ENCODE data around the gene HMGCS2. TPM values are rescaled to one million over a fixed set of nuclear protein-coding genes. Genes with fewer than 3 reads are reported as not detected.

The HMGCS2 gene
- not detected for total RNA-seq
- total RNA-seq, result 0 reads per million in 2 donors

DNA sequence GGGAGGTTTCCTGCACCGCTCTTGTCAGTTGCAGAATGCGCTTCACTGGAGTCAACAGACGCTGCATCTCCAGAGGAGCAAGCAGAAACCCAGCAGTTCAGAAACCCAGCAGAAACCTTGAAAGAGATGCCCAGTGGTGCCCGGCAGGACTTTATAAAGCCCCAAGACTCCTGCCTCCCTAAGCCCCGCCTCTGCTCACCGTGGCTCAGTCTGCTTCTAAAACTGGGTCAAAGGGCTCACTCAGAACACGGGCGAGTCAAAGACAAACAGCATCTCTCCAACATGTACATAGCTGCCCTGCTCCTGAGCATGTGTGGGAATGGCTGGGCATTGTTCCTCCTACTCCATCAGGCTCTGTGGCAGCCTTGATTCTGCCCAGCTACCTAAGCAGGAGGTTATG is at the start of gene HMGCS2:
HMGCS2 (minus strand) TSS at position 128 of the 400 bp plus-strand sequence; CDS start at position 67, 61 bp downstream.
- DNase-seq (no peak), ATAC-seq (no peak)
- peaks cover 30% of the 10 kb centered on the region for H3K27me3 Mint-ChIP-seq
- H3K4me3 Mint-ChIP-seq, result no peak within 1 kb of the TSS
- no peaks in the 10 kb centered on the region for H3K9me3 ChIP-seq (ENCODE audit: control insufficient read depth, low read length, poor library complexity, severe bottlenecking)
- H3K4me1 Mint-ChIP-seq, result no peaks in the 10 kb centered on the region
- no peaks in the 10 kb centered on the region for H3K36me3 Mint-ChIP-seq (ENCODE audit: low read depth)
- H3K27ac Mint-ChIP-seq, result no peak within 1 kb of the TSS

DNA sequence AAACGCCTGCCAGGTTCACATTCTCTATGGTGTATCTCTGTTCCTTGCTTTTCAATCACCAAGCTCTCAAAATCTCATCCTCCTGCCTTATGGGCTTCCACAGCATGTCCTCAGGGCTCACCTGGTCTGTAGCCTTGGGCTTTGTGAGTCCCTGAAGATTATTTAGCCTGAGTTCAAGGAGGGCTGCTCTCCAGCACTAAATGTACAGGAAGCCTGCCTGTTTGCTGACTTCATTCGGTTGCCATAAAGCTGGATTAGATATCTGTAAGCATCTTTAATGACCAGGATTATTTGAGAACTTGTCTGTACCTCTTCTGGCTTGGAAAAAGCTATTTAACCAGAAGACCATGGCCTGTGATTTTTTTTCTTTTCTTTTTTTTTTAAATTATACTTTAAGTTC is 49.5 kb upstream of the HMGCS2 start:
- H3K4me3 Mint-ChIP-seq, result no peak overlapping the region
- ATAC-seq (no peak), DNase-seq (no peak)
- H3K4me1 Mint-ChIP-seq, result peaks cover 3% of the 10 kb centered on the region
- H3K27me3 Mint-ChIP-seq, result peaks cover 46% of the 10 kb centered on the region
- H3K27ac Mint-ChIP-seq, result no peak overlapping the region
- H3K9me3 ChIP-seq (ENCODE audit: control insufficient read depth, low read length, poor library complexity, severe bottlenecking), result no peaks in the 10 kb centered on the region
- H3K36me3 Mint-ChIP-seq (ENCODE audit: low read depth), result no peaks in the 10 kb centered on the region

DNA sequence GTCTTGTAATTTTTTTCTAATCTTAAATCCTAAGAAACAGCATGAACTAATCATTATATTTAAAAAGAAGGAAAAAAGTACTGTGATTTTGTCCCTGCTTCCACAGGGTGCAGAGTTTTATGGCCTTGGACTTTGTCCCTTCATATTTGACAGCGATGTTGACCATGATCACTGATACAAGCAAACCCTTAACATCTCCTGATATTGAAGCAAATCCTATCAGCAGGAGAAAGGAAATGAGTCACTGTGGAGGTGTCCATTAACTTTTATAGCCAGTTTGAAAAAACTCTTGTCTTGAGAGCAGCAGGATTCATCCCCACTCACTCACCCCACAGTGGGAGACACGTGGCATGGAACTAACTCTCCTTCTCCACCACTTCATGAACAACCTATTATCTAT is 47.7 kb upstream of the HMGCS2 start:
- DNase-seq, result no peak
- no peaks in the 10 kb centered on the region for H3K36me3 Mint-ChIP-seq (ENCODE audit: low read depth)
- H3K4me1 Mint-ChIP-seq, result peaks cover 3% of the 10 kb centered on the region
- peaks cover 36% of the 10 kb centered on the region for H3K27me3 Mint-ChIP-seq
- no peak overlapping the region for H3K4me3 Mint-ChIP-seq
- no peak for ATAC-seq
- H3K27ac Mint-ChIP-seq, result no peak overlapping the region
- H3K9me3 ChIP-seq (ENCODE audit: control insufficient read depth, low read length, poor library complexity, severe bottlenecking), result no peaks in the 10 kb centered on the region

DNA sequence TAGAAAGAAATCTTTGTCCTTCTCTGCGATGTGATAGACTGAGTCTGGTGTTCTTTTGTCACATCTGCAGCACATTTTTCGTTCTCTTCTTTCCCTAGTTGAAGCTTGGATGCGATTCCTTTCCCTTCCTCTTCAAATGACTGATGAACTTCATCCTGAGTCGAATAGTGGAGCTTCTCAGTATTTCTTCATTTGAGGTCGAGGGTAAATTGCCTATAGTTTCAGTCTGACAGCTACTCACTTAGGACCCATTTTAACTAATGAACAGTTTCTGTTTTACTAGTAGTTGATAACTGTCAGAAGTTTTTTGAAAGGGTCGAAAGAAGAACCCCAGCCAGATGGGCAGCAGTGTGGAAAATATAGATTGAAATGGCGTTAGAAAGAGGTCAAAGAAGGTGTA is 47.2 kb upstream of the HMGCS2 start:
- peaks cover 3% of the 10 kb centered on the region for H3K4me1 Mint-ChIP-seq
- no peak for ATAC-seq
- H3K4me3 Mint-ChIP-seq, result no peak overlapping the region

DNA sequence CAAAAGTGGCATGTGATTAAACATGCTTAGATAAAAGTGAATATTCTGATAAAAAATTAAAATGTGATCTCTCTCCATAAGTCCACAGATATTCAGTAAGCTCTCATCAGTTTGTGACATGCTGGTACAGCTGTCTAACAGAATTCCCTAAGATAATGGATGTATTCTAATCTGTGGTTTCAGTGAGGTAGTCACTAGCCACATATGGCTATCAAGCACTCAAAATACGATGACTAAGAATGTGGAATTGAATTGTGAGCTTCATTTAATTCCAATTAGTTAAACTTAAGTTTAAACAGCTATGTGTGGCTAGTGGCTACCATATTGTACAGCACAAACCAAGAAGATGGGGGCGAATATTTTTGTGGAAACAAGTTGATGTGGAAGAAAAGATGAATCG is 46.7 kb upstream of the HMGCS2 start:
- ATAC-seq (no peak), DNase-seq (no peak)
- H3K27me3 Mint-ChIP-seq, result peaks cover 34% of the 10 kb centered on the region
- no peaks in the 10 kb centered on the region for H3K36me3 Mint-ChIP-seq (ENCODE audit: low read depth)
- peaks cover 3% of the 10 kb centered on the region for H3K4me1 Mint-ChIP-seq
- H3K9me3 ChIP-seq (ENCODE audit: control insufficient read depth, low read length, poor library complexity, severe bottlenecking), result no peaks in the 10 kb centered on the region
- no peak overlapping the region for H3K4me3 Mint-ChIP-seq
- H3K27ac Mint-ChIP-seq, result no peak overlapping the region

More for the DNA sequence above, 47.2 kb upstream of the HMGCS2 start:
- Mint-ChIP-seq H3K27me3 (peaks cover 34% of the 10 kb centered on the region), H3K36me3 (ENCODE audit: low read depth) (no peaks in the 10 kb centered on the region), H3K27ac (no peak overlapping the region)
- no peak for DNase-seq
- no peaks in the 10 kb centered on the region for H3K9me3 ChIP-seq (ENCODE audit: control insufficient read depth, low read length, poor library complexity, severe bottlenecking)

DNA sequence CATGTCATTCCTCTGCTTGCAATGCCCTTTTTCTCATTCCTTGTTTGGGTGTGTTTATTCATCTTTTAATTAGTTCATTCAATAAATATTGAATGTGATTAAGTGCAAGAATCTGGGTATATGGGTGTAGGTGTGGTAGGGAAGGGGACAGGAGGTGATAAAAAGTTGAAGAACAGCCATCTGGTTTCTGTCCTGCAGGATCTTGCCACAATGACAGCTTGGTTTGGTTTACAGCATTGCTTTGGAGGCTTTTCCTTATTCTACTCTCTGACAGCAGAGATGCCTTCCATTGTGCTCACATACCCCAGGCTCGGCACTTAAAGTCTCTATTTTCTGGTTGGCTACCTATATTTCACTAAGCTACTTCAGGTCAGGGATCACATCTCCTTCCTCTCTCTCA is 45.6 kb upstream of the HMGCS2 start:
- H3K9me3 ChIP-seq (ENCODE audit: control insufficient read depth, low read length, poor library complexity, severe bottlenecking), result no peaks in the 10 kb centered on the region
- no peak overlapping the region for H3K4me3 Mint-ChIP-seq
- no peak overlapping the region for H3K27ac Mint-ChIP-seq
- H3K27me3 Mint-ChIP-seq, result peaks cover 35% of the 10 kb centered on the region
- DNase-seq, result no peak
- no peak for ATAC-seq
- no peaks in the 10 kb centered on the region for H3K36me3 Mint-ChIP-seq (ENCODE audit: low read depth)
- peaks cover 3% of the 10 kb centered on the region for H3K4me1 Mint-ChIP-seq

DNA sequence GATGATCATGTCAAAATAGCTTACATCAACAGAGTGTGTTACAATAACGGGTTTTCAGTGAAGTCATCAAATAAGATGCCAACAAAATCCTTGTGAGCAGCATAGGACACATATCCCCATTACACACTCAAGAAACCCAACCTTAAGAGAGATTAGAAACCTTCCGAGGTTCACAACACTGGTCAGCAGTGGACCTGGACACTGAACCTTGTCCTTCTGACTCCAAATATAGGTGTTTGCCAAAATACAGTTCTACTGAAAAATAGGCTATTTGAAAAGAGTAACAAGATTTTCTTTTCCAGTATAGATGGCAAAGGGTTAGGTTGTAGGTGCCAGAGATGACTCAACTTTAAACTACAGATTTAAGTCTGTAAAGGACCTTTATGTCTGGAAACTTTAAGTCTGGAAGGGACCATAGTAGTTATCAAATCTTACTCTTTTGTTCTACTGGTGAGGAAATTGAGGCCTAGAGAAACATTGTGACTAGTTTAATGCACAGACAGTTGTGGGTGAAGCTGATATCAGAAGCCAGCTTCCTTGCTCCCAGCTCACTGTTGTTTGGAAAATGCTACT is 43.4 kb upstream of the HMGCS2 start:
- Mint-ChIP-seq H3K27me3 (peaks cover 56% of the 10 kb centered on the region), H3K4me1 (peaks cover 7% of the 10 kb centered on the region), H3K36me3 (ENCODE audit: low read depth) (no peaks in the 10 kb centered on the region), H3K27ac (no peak overlapping the region), H3K4me3 (no peak overlapping the region)
- no peaks in the 10 kb centered on the region for H3K9me3 ChIP-seq (ENCODE audit: control insufficient read depth, low read length, poor library complexity, severe bottlenecking)
- no peak for DNase-seq
- no peak for ATAC-seq

DNA sequence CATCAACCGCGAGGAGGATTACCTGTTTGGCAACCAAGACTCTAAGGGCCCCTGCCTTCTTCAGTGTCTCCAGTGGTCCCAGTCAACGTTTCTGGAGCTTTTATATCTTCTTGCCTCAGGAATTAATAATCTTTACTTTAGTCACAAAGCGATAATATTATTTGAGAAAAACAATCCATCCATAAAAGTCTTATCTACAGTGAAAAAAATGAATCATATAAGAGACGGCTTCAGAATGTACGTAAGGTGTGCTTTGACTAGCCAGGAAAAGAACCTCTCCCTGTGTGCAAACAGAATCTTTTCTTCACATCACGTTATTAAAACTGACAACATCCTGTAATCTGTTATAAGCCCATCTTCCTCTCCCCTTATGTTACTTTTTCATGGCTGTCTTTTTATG is 42.7 kb upstream of the HMGCS2 start, which contains the start of gene REG4:
REG4 (minus strand) TSS at position 74 of the 400 bp plus-strand sequence. CDS start 2,691 bp downstream, outside the sequence.
- no peak for DNase-seq
- peaks cover 58% of the 10 kb centered on the region for H3K27me3 Mint-ChIP-seq

DNA sequence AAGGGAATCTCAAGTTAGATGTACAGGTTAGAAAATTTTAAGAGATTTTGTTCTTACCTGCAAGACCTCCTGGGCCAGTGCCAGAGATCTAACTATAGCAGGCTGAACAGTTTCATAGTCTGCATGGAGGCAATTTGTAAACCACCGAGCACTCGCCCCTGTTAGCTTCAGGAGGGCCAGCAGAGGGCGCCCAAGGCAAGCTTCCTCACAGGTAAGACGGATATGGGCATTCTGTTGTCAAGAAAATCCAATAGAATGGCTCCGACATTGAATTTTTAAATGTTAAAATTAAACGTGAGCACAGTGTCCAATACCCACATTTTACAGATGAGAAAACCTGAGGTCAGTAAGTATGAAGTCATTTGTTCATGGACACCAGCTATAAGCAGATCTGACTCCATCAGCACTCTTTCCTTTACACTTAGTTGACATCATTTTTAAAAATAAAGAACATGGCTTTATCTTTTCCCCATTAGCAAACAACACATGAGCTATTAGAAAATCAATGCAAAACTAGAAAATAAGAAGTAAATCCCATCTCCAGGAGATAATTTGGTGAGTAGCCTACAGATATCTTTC is 40.4 kb upstream of the HMGCS2 start:
- Mint-ChIP-seq H3K4me1 (peaks cover 4% of the 10 kb centered on the region), H3K36me3 (ENCODE audit: low read depth) (peaks cover 3% of the 10 kb centered on the region), H3K27ac (no peak overlapping the region), H3K27me3 (peaks cover 64% of the 10 kb centered on the region), H3K4me3 (no peak overlapping the region)
- DNase-seq (peak; percentile 20 to 47 (median 36)), ATAC-seq (peak; percentile 83)
- no peaks in the 10 kb centered on the region for H3K9me3 ChIP-seq (ENCODE audit: control insufficient read depth, low read length, poor library complexity, severe bottlenecking)

More for the DNA sequence above, 42.7 kb upstream of the HMGCS2 start, which contains the start of gene REG4:
- no peaks in the 10 kb centered on the region for H3K9me3 ChIP-seq (ENCODE audit: control insufficient read depth, low read length, poor library complexity, severe bottlenecking)
- H3K27ac Mint-ChIP-seq, result peak within 1 kb of the TSS; percentile 24
- ATAC-seq, result no peak
- no peaks in the 10 kb centered on the region for H3K36me3 Mint-ChIP-seq (ENCODE audit: low read depth)
- H3K4me1 Mint-ChIP-seq, result peaks cover 7% of the 10 kb centered on the region
- no peak within 1 kb of the TSS for H3K4me3 Mint-ChIP-seq

DNA sequence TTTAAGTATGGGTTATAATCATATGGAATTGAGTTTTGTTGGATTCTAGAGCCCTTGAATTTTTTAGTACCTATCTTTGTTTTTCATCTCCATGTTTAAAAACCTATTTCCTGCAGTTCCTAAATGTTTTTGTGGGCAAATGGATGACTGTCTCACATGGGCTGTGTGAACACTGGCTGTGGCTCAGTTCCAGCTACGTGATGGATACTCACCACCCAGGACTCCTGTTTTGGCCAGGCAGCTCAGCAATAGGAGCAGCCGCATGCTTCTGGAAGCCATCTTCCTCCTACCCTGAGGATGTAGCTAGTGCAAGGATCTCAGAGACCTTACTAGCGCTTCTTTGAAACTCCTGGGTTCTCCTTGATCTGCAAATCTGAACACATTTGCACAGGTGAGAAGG is 39.8 kb upstream of the HMGCS2 start:
- no peak for ATAC-seq
- Mint-ChIP-seq H3K4me1 (peaks cover 4% of the 10 kb centered on the region), H3K4me3 (no peak overlapping the region), H3K27me3 (peaks cover 66% of the 10 kb centered on the region), H3K36me3 (ENCODE audit: low read depth) (peaks cover 3% of the 10 kb centered on the region), H3K27ac (no peak overlapping the region)
- no peak for DNase-seq
- no peaks in the 10 kb centered on the region for H3K9me3 ChIP-seq (ENCODE audit: control insufficient read depth, low read length, poor library complexity, severe bottlenecking)

DNA sequence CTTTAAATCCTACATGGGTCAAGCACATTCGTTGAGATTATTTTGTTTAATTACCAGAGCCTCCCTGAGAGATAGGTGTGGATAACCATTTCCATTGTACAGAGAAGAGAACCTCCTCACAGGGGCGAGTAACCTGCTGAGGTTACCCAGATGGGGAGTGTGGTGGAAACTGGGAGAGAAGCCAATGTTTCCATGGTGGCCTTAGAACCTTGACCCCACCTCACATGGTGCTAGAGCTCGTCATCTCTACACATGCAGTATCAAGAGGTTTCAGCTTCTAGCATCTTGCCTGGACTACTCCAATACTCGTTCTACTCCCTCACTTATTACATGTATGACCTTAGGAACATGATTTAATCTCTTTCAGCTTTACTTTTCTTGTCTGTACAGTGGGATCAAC is 37.8 kb upstream of the HMGCS2 start:
- DNase-seq (no peak), ATAC-seq (no peak)
- H3K9me3 ChIP-seq (ENCODE audit: control insufficient read depth, low read length, poor library complexity, severe bottlenecking), result no peaks in the 10 kb centered on the region
- Mint-ChIP-seq H3K36me3 (ENCODE audit: low read depth) (peaks cover 3% of the 10 kb centered on the region), H3K27ac (no peak overlapping the region), H3K4me3 (no peak overlapping the region), H3K4me1 (peaks cover 4% of the 10 kb centered on the region), H3K27me3 (peaks cover 64% of the 10 kb centered on the region)

DNA sequence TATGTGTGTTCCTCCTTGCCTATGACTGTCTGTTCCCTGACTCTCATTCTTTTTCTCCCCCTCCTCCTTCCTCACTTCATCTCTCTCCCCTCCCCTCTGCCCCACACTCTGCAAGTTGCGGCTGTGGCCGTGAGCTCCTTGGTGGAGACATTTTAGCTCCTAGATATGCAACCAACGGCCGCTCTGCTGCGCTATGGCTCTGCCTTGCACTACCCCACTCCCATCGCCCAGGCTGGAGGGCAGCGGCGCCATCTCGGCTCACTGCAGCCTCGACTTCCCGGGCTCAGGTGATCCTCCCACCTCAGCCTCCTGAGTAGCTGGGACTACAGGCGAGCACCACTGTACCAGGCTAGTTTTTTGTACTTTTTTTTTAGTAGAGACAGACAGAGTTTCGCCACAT is 37.0 kb upstream of the HMGCS2 start:
- no peak for ATAC-seq
- DNase-seq, result no peak
- peaks cover 6% of the 10 kb centered on the region for H3K4me1 Mint-ChIP-seq
- no peak overlapping the region for H3K27ac Mint-ChIP-seq
- H3K9me3 ChIP-seq (ENCODE audit: control insufficient read depth, low read length, poor library complexity, severe bottlenecking), result no peaks in the 10 kb centered on the region
- peaks cover 61% of the 10 kb centered on the region for H3K27me3 Mint-ChIP-seq
- peaks cover 3% of the 10 kb centered on the region for H3K36me3 Mint-ChIP-seq (ENCODE audit: low read depth)
- no peak overlapping the region for H3K4me3 Mint-ChIP-seq

DNA sequence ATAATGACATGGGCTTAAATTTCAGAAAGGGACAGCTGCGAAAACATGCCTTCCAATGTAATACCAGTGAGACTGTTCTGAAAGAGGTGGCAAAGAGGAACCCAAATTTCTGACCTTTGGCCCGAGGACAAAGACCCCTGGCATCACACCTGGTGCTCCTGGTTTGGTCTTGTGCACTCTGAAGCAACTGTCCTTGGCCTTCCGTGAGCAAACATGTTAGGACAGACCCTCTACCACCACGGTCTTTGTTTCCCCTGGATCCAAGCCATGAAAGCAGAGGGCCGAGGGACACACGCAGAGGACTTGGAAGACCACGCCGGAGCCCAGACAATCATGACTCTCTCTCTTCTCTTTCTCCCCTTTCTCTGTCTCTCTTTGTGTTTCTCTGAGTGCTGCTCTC is 36.5 kb upstream of the HMGCS2 start:
- peaks cover 6% of the 10 kb centered on the region for H3K4me1 Mint-ChIP-seq

DNA sequence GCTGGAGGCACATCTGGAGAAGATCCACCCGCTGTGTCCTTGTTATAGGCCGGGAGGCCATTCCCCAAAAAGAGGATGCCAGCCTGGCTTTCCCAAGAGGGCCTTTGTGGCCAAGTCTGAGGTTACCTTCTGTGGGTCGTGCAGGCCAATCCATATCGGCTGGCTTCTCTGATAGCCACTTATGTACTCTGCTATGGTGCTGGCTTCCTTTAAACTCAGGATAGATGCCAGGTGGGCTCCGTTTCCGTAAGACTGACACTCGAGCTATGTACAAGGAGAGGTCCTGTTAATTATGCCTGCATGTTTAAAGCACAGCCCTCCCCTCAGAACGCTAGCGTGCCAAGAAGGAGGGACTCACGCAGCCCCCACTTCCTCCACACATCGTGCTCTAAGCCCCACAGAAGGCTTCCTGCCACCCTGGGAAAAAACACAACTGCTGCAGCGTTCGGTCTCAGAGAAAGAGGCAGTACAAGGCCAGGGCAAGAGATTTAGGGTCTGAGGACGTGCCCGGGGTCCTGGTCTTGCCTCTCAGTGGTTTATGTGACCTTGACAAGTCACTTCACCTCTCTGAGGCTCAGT is 31.0 kb upstream of the HMGCS2 start:
- H3K9me3 ChIP-seq (ENCODE audit: control insufficient read depth, low read length, poor library complexity, severe bottlenecking), result no peaks in the 10 kb centered on the region
- ATAC-seq (no peak), DNase-seq (no peak)
- H3K27ac Mint-ChIP-seq, result no peak overlapping the region
- peaks cover 21% of the 10 kb centered on the region for H3K27me3 Mint-ChIP-seq
- peaks cover 2% of the 10 kb centered on the region for H3K4me1 Mint-ChIP-seq
- no peak overlapping the region for H3K4me3 Mint-ChIP-seq
- H3K36me3 Mint-ChIP-seq (ENCODE audit: low read depth), result no peaks in the 10 kb centered on the region

More for the DNA sequence above, 36.5 kb upstream of the HMGCS2 start:
- H3K27ac Mint-ChIP-seq, result no peak overlapping the region
- no peaks in the 10 kb centered on the region for H3K9me3 ChIP-seq (ENCODE audit: control insufficient read depth, low read length, poor library complexity, severe bottlenecking)
- peaks cover 61% of the 10 kb centered on the region for H3K27me3 Mint-ChIP-seq
- ATAC-seq (no peak), DNase-seq (no peak)
- H3K36me3 Mint-ChIP-seq (ENCODE audit: low read depth), result peaks cover 3% of the 10 kb centered on the region
- H3K4me3 Mint-ChIP-seq, result no peak overlapping the region

All from T-helper 17 cell (primary cell).